Activated T-helper 2 cell treated with anti-CD3 and anti-CD28 coated beads, Interferon-gamma antibody, Interleukin-2, Interleukin-4, amounts not matched to agents 10 μg/mL and 5 μg/mL and 100 μg/mL, durations not matched to agents 14 hours and 24 hours and 36 hours (primary cell): ENCODE results near the gene SLC25A23. TPM values are rescaled to one million over a fixed set of nuclear protein-coding genes. Genes with fewer than 3 reads are reported as not detected.

Experiments
- DNase-seq: peaks from one replicate; pipeline ENCODE4 v3.0.0; 2021; ENCODE audit warnings: low spot score
- H3K27ac Mint-ChIP-seq: one replicate; pipeline ENCODE4 v1.8.0; 2021; ENCODE audit warnings: mixed read lengths
- H3K27me3 Mint-ChIP-seq: one replicate; pipeline ENCODE4 v1.8.0; 2021; ENCODE audit warnings: low read depth, mixed read lengths
- H3K36me3 Mint-ChIP-seq: one replicate; pipeline ENCODE4 v1.8.0; 2021; ENCODE audit warnings: low read depth, mixed read lengths
- H3K4me1 Mint-ChIP-seq: one replicate; pipeline ENCODE4 v1.8.0; 2021; ENCODE audit warnings: low read depth, mixed read lengths
- H3K4me3 Mint-ChIP-seq: one replicate; pipeline ENCODE4 v1.8.0; 2021; ENCODE audit warnings: low read depth, mild to moderate bottlenecking, moderate library complexity, mixed read lengths
- H3K9me3 Mint-ChIP-seq: one replicate; pipeline ENCODE4 v1.8.0; 2021; ENCODE audit warnings: mixed read lengths
- intact Hi-C: fragments of 100-400 bp; cut with micrococcal nuclease; formaldehyde crosslinking; loops from one replicate; pipeline ENCODE4 v1.15.1; 2023
- total RNA-seq: library from RNA; stranded (reverse); gene quantifications from 2 replicates; pipeline ENCODE4 v1.2.3, GENCODE V29; 2022

The SLC25A23 gene
- total RNA-seq, 1 donor from 2014 or later: 20.1 TPM

GRCh38 chr19:6392221-6393073 is 67.1 kb downstream of the SLC25A23 start:
- peaks cover 27% of the 10 kb centered on the region for H3K36me3 Mint-ChIP-seq
- intact Hi-C loops: loop anchor here (1.0 kb wide), 2 partner anchors 19 to 33 kb away; no protein-coding TSS in a partner anchor
- no peak for DNase-seq
- no peaks in the 10 kb centered on the region for H3K9me3 Mint-ChIP-seq
- H3K4me3 Mint-ChIP-seq: peak overlapping the region; percentile 88
- H3K27ac Mint-ChIP-seq: peak overlapping the region; percentile 95
- H3K27me3 Mint-ChIP-seq: no peaks in the 10 kb centered on the region
- H3K4me1 Mint-ChIP-seq: peaks cover 22% of the 10 kb centered on the region

Other genes with a start within 250 kb of the SLC25A23 start
- 58.7 and 61.8 TPM in 2 replicates for gene MLLT1, start 179.8 kb downstream of the SLC25A23 start, total RNA-seq
- 0.11 TPM in 2 replicates for gene ACER1, start 126.2 kb downstream of the SLC25A23 start, total RNA-seq
- 175 and 183 TPM in 2 replicates for gene CLPP, start 98.3 kb downstream of the SLC25A23 start, total RNA-seq
- gene ALKBH7, start 87.0 kb downstream of the SLC25A23 start, total RNA-seq: 33.0 and 35.9 TPM in 2 replicates
- 1.6 and 1.9 TPM in 2 replicates for gene PSPN, start 83.9 kb downstream of the SLC25A23 start, total RNA-seq
- gene GTF2F1, start 66.6 kb downstream of the SLC25A23 start, total RNA-seq: 59.6 and 60.1 TPM in 2 replicates
- gene KHSRP, start 35.0 kb downstream of the SLC25A23 start, total RNA-seq: 405 and 413 TPM in 2 replicates
- 0.30 and 0.32 TPM in 2 replicates for gene SLC25A41, start 26.0 kb downstream of the SLC25A23 start, total RNA-seq
- gene CRB3, start 4.5 kb upstream of the SLC25A23 start, total RNA-seq: 0.46 TPM in 1 of 2 replicates, not detected in the other
- gene DENND1C, start 22.0 kb upstream of the SLC25A23 start, total RNA-seq: 64.3 and 70.0 TPM in 2 replicates
- 7.9 and 11.3 TPM in 2 replicates for gene TUBB4A, start 42.5 kb upstream of the SLC25A23 start, total RNA-seq
- gene TNFSF9, start 71.2 kb upstream of the SLC25A23 start, total RNA-seq: 6.9 and 7.4 TPM in 2 replicates
- 85.5 and 88.7 TPM in 2 replicates for gene CD70, start 131.4 kb upstream of the SLC25A23 start, total RNA-seq
- gene TNFSF14, start 210.4 kb upstream of the SLC25A23 start, total RNA-seq: 99.5 and 102 TPM in 2 replicates